HepG2 (cell line): Measurements from ENCODE around the gene TRAF5. TPM values are rescaled to one million over a fixed set of nuclear protein-coding genes. Genes with fewer than 3 reads are reported as not detected.

Experiments
- ATAC-seq: fragments of 200-7000 bp; cut with Tn5 transposase; 3 replicates; pipeline ENCODE4 v1.9.1; 2020; ENCODE audit warnings: mild to moderate bottlenecking, moderate library complexity
- BruUV-seq: library from RNA; stranded (reverse); fragments of 400-500 nt; replicated peaks from 2 replicates; lab custom pipeline; 2021; lab: Mats Ljungman, UMichigan
- CTCF ChIA-PET: fragments of 300-600 bp; formaldehyde crosslinking; extraction: SDS; loops from one replicate; lab custom pipeline; 2021; ENCODE audit warnings: low total read pairs, inconsistent platforms, low intra/inter-chr PET ratio; lab: Yijun Ruan, JAX
- POLR2A ChIA-PET: fragments of 350-600 bp; sonication (Branson Sonifier 250); formaldehyde crosslinking; loops from one replicate; lab custom pipeline; 2020; ENCODE audit warnings: antibody characterized with exemption, inconsistent platforms; lab: Yijun Ruan, JAX
- DNase-seq: peaks from one replicate; pipeline ENCODE4 v3.0.0-alpha.2; 2015; ENCODE audit warnings: low spot score
- FAIRE-seq: peaks from 3 replicates; lab custom pipeline; 2011; peaks lifted over from hg19 to GRCh38; lab: Jason Lieb, UNC
- H2AFZ ChIP-seq: one replicate; pipeline ENCODE4 v1.6.1; 2011; ENCODE audit warnings: low read length, inconsistent platforms
- H3K27ac ChIP-seq: fragments of 300-600 bp; 3 replicates; pipeline ENCODE4 v1.8.0; 2011; ENCODE audit warnings: mixed run types, mild to moderate bottlenecking, mixed read lengths, low read length, inconsistent platforms; ENCODE audit not compliant: insufficient read depth; ENCODE audit errors: extremely low read length
- H3K27me3 ChIP-seq, 2 experiments: fragments of 200-600 bp in 1 of 2; 2 replicates in 1 of 2; 3 replicates in 1 of 2; pipeline versions ENCODE4 v1.6.0 to v1.8.0; 2011; ENCODE audit warnings: low read length in 2 of 2, mild to moderate bottlenecking in 2 of 2, moderate library complexity in 2 of 2, inconsistent platforms in 1 of 2; ENCODE audit not compliant: insufficient read depth in 2 of 2, control insufficient read depth in 1 of 2
- H3K36me3 ChIP-seq, 2 experiments: fragments of 200-600 bp in 1 of 2; replicated peaks in 1 of 2; 2 replicates in 1 of 2; 3 replicates in 1 of 2; pipeline versions ENCODE4 v1.5.1 to v1.8.0; 2011; ENCODE audit warnings: low read length in 2 of 2, inconsistent platforms in 1 of 2; ENCODE audit not compliant: insufficient read depth in 2 of 2, control insufficient read depth in 1 of 2
- H3K4me1 ChIP-seq: 2 replicates; pipeline ENCODE4 v1.5.1; 2012; ENCODE audit warnings: low read length, inconsistent platforms; ENCODE audit not compliant: insufficient read depth
- H3K4me2 ChIP-seq: 2 replicates; pipeline ENCODE4 v1.6.0; 2011; ENCODE audit warnings: low read depth, low read length, inconsistent platforms
- H3K4me3 ChIP-seq, 3 experiments: fragments of 200-600 bp in 1 of 3; sonication (generic), shearing (Covaris generic) in 1 of 3; replicated peaks in 1 of 3; 2 replicates each; pipeline ENCODE4 v1.5.1; 2011 to 2016; ENCODE audit warnings: low read length in 3 of 3, inconsistent platforms in 2 of 3, low read depth in 2 of 3, mild to moderate bottlenecking in 2 of 3, control low read depth in 1 of 3, mixed read lengths in 1 of 3; ENCODE audit not compliant: insufficient read depth in 1 of 3
- H3K79me2 ChIP-seq: one replicate; pipeline ENCODE4 v1.6.1; 2011; ENCODE audit warnings: low read length, inconsistent platforms; ENCODE audit not compliant: insufficient read depth
- H3K9ac ChIP-seq: 2 replicates; pipeline ENCODE4 v1.6.0; 2011; ENCODE audit warnings: mild to moderate bottlenecking, low read depth, low read length, inconsistent platforms; ENCODE audit not compliant: insufficient read depth
- H3K9me3 ChIP-seq: 2 replicates; pipeline ENCODE4 v1.5.1; 2012; ENCODE audit warnings: mild to moderate bottlenecking, low read length
- H4K20me1 ChIP-seq: 2 replicates; pipeline ENCODE4 v1.6.0; 2011; ENCODE audit warnings: inconsistent platforms, mild to moderate bottlenecking, low read length, moderate library complexity; ENCODE audit not compliant: insufficient read depth
- NFKBIZ ChIP-seq: IDR thresholded peaks from 2 replicates; pipeline ENCODE4 v1.6.1; 2018; ENCODE audit warnings: missing genetic modification reagents, missing compliant biosample characterization
- NR2F6 ChIP-seq, 2 experiments: IDR thresholded peaks; 2 replicates each; pipeline ENCODE4 v1.6.1; 2016; ENCODE audit warnings: antibody characterized with exemption in 1 of 2, mild to moderate bottlenecking in 1 of 2
- SAP130 ChIP-seq: IDR thresholded peaks from 2 replicates; pipeline ENCODE4 v1.6.1; 2016; ENCODE audit warnings: low read depth
- SNRNP70 ChIP-seq: fragments of 200-400 bp; formaldehyde crosslinking; IDR thresholded peaks from 2 replicates; pipeline ENCODE4 v1.6.1; 2017; ENCODE audit warnings: mild to moderate bottlenecking, low read depth, low read length, moderate library complexity
- ZNF225 ChIP-seq: sonication (generic); formaldehyde crosslinking; IDR thresholded peaks from 2 replicates; pipeline ENCODE4 v1.4.0; 2020; ENCODE audit warnings: mild to moderate bottlenecking, missing genetic modification reagents
- ZNF547 ChIP-seq: sonication (generic); formaldehyde crosslinking; IDR thresholded peaks from 2 replicates; pipeline ENCODE4 v1.5.1; 2020; ENCODE audit warnings: mild to moderate bottlenecking, missing genetic modification reagents
- ZNF562 ChIP-seq: sonication (generic); formaldehyde crosslinking; IDR thresholded peaks from 2 replicates; pipeline ENCODE4 v1.8.0; 2022; ENCODE audit warnings: missing genetic modification reagents, borderline replicate concordance
- ZNF672 ChIP-seq: sonication (generic); formaldehyde crosslinking; IDR thresholded peaks from 2 replicates; pipeline ENCODE4 v1.8.1; 2022; ENCODE audit warnings: missing genetic modification reagents
- WGBS: methylation state at CpG from one replicate; pipeline ENCODE4 v1.1.6; 2017; ENCODE audit warnings: low lambda C conversion rate; 5-methylcytosine and 5-hydroxymethylcytosine counted together
- in situ Hi-C: cut with HindIII; loops from 2 replicates; pipeline ENCODE4 v1.10.0; 2017; ENCODE audit warnings: low pct_unique_long_range_greater_than_20kb; ENCODE audit not compliant: extremely low pct_ligation_motif_present
- intact Hi-C: fragments of 100-400 bp; cut with micrococcal nuclease; formaldehyde crosslinking; loops from one replicate; pipeline ENCODE4 v1.10.0; 2022; ENCODE audit not compliant: unreplicated experiment
- polyA plus RNA-seq, 8 experiments: library from polyadenylated mRNA; depleted of rRNA in 3 of 8; stranded (reverse) in 7 of 8; unstranded in 1 of 8; fragments of >200 nt; fragmentation: Illumina TruSeq in 4 of 8; extraction: Trizol in 4 of 8; gene quantifications; 2 replicates each; pipeline versions ENCODE4 v1.2.1 to v1.2.3, GENCODE V29; 2011 to 2016; ENCODE audit warnings: low read depth in 4 of 8, missing spikeins in 1 of 8, mixed read lengths in 1 of 8; ENCODE audit not compliant: insufficient read depth in 1 of 8
- total RNA-seq, 5 experiments: library from RNA; depleted of rRNA; stranded (reverse); fragments of >200 nt; fragmentation: Illumina TruSeq; extraction: Trizol; gene quantifications; 2 replicates each; pipeline ENCODE4 v1.2.3, GENCODE V29; 2016; ENCODE audit warnings: low read depth in 1 of 5

TRAF5 gene
- total and polyA plus RNA-seq, 2 of the 13 experiments (the other 11 are each of a cell fraction or from before 2014, with no cell fraction given) = 0.27 to 1.6 TPM

- ChIA-PET POLR2A (interaction anchor here (1.2 kb wide), 1 partner anchor 43 kb away, joined by 3 read pairs; no protein-coding TSS in a partner anchor), CTCF (no interaction called here)
- TF ChIP-seq ZNF562 (no peak), NFKBIZ (CRISPR knock-in tag) (no peak), ZNF547 (no peak), NR2F6 (IDR thresholded peaks at IDR 0.05) (no peak), NR2F6 (CRISPR knock-in tag; IDR thresholded peaks at IDR 0.05) (no peak), SNRNP70 (no peak), ZNF672 (CRISPR knock-in tag) (no peak)
- Histone ChIP-seq H4K20me1 (no peaks in the 10 kb centered on the region), H3K4me3 (no peak overlapping the region), H2AFZ (no peak overlapping the region), H3K27ac (no peak overlapping the region), H3K4me2 (no peak overlapping the region), H3K4me1 (no peaks in the 10 kb centered on the region), H3K36me3 (no peaks in the 10 kb centered on the region), H3K27me3 (no peaks in the 10 kb centered on the region), H3K9ac (no peak overlapping the region), H3K9me3 (no peaks in the 10 kb centered on the region), H3K79me2 (no peaks in the 10 kb centered on the region)
- no peak; the same call in 2 of the 3 replicates for ATAC-seq
- in situ Hi-C loops (no loop called here), intact Hi-C loops (no loop called here)
- FAIRE-seq = no peak
- WGBS = 21% methylated on average over 2 of the region's 6 CpGs
- no peak for DNase-seq
- BruUV-seq = no TSS peak
Measured at GRCh38 chr1:211339631-211340041, 13.0 kb downstream of the TRAF5 start.

DNA sequence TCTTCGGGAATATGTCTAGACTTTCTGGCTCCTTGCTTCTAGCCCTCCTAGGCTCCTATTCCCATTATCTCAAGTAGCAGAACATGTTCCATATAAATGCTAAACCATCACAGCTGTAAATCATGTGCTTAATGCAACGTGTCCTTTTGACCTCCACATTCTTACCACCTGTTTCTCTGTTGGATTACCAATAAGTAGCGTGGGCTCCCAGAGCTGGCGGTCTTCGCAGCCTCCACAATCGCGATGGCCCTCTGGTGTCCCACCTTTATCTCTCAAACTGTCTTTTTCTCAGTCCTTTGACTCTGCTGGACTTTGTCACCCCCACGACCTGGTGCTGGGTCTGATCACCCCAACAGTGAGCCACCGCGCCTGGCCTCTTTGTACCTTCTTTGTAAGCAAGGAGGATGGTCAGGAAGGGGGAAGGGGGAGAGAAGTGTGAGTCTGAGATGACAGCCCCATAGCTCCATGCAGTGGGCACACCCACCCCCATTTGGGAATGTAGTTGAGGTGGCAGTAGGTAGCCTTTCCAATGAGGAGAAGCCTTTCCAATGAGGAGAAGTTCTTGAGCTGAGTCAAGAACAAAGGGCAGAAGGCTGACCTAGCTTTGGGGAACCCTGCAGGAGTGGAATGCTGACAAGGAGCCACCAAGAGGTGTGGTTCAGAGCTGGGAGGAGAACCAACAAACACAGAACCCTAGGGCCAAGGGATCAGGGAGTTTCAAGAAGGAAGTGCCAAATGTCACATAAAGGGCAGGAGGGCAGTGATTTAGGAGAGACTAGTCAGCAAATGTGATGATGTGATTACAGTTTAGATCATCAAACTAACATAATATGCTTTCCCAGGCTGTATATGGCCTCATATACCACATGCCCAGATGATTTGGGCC is 14.2 kb downstream of the TRAF5 start:
- ATAC-seq (no peak), FAIRE-seq (no peak), DNase-seq (no peak)
- in situ Hi-C loops = no loop called here
- H3K4me2 ChIP-seq = no peak overlapping the region
- H3K9ac ChIP-seq = no peak overlapping the region
- BruUV-seq = no TSS peak
- no peaks in the 10 kb centered on the region for H4K20me1 ChIP-seq
- no peak for TF ChIP-seq ZNF225 (CRISPR knock-in tag)
- no peak for TF ChIP-seq SAP130 (CRISPR knock-in tag)
- no peak overlapping the region for H2AFZ ChIP-seq
- WGBS = 60% methylated on average over 10 of the region's 10 CpGs
- intact Hi-C loops = no loop called here
- ChIA-PET POLR2A (no interaction called here), CTCF (no interaction called here)
- H3K27me3 ChIP-seq = no peaks in the 10 kb centered on the region
- H3K36me3 ChIP-seq = no peaks in the 10 kb centered on the region
- no peak overlapping the region for H3K4me3 ChIP-seq
- no peak overlapping the region for H3K27ac ChIP-seq
- H3K9me3 ChIP-seq = no peaks in the 10 kb centered on the region
- no peaks in the 10 kb centered on the region for H3K79me2 ChIP-seq
- H3K4me1 ChIP-seq = no peaks in the 10 kb centered on the region
